HepG2 (cell line): ENCODE data around the gene ELK1. TPM values are rescaled to one million over a fixed set of nuclear protein-coding genes. Genes with fewer than 3 reads are reported as not detected.

Experiments
- ATAC-seq: fragments of 200-7000 bp; cut with Tn5 transposase; 3 replicates; pipeline ENCODE4 v1.9.1; 2020; ENCODE audit warnings: mild to moderate bottlenecking, moderate library complexity
- BruUV-seq: library from RNA; stranded (reverse); fragments of 400-500 nt; replicated peaks from 2 replicates; lab custom pipeline; 2021; lab: Mats Ljungman, UMichigan
- CTCF ChIA-PET: fragments of 300-600 bp; formaldehyde crosslinking; extraction: SDS; loops from one replicate; lab custom pipeline; 2021; ENCODE audit warnings: low total read pairs, inconsistent platforms, low intra/inter-chr PET ratio; lab: Yijun Ruan, JAX
- POLR2A ChIA-PET: fragments of 350-600 bp; sonication (Branson Sonifier 250); formaldehyde crosslinking; loops from one replicate; lab custom pipeline; 2020; ENCODE audit warnings: antibody characterized with exemption, inconsistent platforms; lab: Yijun Ruan, JAX
- DNase-seq: peaks from one replicate; pipeline ENCODE4 v3.0.0-alpha.2; 2015; ENCODE audit warnings: low spot score
- FAIRE-seq: peaks from 3 replicates; lab custom pipeline; 2011; peaks lifted over from hg19 to GRCh38; lab: Jason Lieb, UNC
- H2AFZ ChIP-seq: one replicate; pipeline ENCODE4 v1.6.1; 2011; ENCODE audit warnings: low read length, inconsistent platforms
- H3K27ac ChIP-seq: fragments of 300-600 bp; 3 replicates; pipeline ENCODE4 v1.8.0; 2011; ENCODE audit warnings: mixed run types, mild to moderate bottlenecking, mixed read lengths, low read length, inconsistent platforms; ENCODE audit not compliant: insufficient read depth; ENCODE audit errors: extremely low read length
- H3K27me3 ChIP-seq, 2 experiments: fragments of 200-600 bp in 1 of 2; 2 replicates in 1 of 2; 3 replicates in 1 of 2; pipeline versions ENCODE4 v1.6.0 to v1.8.0; 2011; ENCODE audit warnings: low read length in 2 of 2, mild to moderate bottlenecking in 2 of 2, moderate library complexity in 2 of 2, inconsistent platforms in 1 of 2; ENCODE audit not compliant: insufficient read depth in 2 of 2, control insufficient read depth in 1 of 2
- H3K36me3 ChIP-seq, 2 experiments: fragments of 200-600 bp in 1 of 2; replicated peaks in 1 of 2; 2 replicates in 1 of 2; 3 replicates in 1 of 2; pipeline versions ENCODE4 v1.5.1 to v1.8.0; 2011; ENCODE audit warnings: low read length in 2 of 2, inconsistent platforms in 1 of 2; ENCODE audit not compliant: insufficient read depth in 2 of 2, control insufficient read depth in 1 of 2
- H3K4me1 ChIP-seq: 2 replicates; pipeline ENCODE4 v1.5.1; 2012; ENCODE audit warnings: low read length, inconsistent platforms; ENCODE audit not compliant: insufficient read depth
- H3K4me2 ChIP-seq: 2 replicates; pipeline ENCODE4 v1.6.0; 2011; ENCODE audit warnings: low read depth, low read length, inconsistent platforms
- H3K4me3 ChIP-seq, 3 experiments: fragments of 200-600 bp in 1 of 3; sonication (generic), shearing (Covaris generic) in 1 of 3; replicated peaks in 1 of 3; 2 replicates each; pipeline ENCODE4 v1.5.1; 2011 to 2016; ENCODE audit warnings: low read length in 3 of 3, inconsistent platforms in 2 of 3, low read depth in 2 of 3, mild to moderate bottlenecking in 2 of 3, control low read depth in 1 of 3, mixed read lengths in 1 of 3; ENCODE audit not compliant: insufficient read depth in 1 of 3
- H3K79me2 ChIP-seq: one replicate; pipeline ENCODE4 v1.6.1; 2011; ENCODE audit warnings: low read length, inconsistent platforms; ENCODE audit not compliant: insufficient read depth
- H3K9ac ChIP-seq: 2 replicates; pipeline ENCODE4 v1.6.0; 2011; ENCODE audit warnings: mild to moderate bottlenecking, low read depth, low read length, inconsistent platforms; ENCODE audit not compliant: insufficient read depth
- H3K9me3 ChIP-seq: 2 replicates; pipeline ENCODE4 v1.5.1; 2012; ENCODE audit warnings: mild to moderate bottlenecking, low read length
- H4K20me1 ChIP-seq: 2 replicates; pipeline ENCODE4 v1.6.0; 2011; ENCODE audit warnings: inconsistent platforms, mild to moderate bottlenecking, low read length, moderate library complexity; ENCODE audit not compliant: insufficient read depth
- CREM ChIP-seq, 2 experiments: sonication (generic) in 1 of 2; formaldehyde crosslinking in 1 of 2; IDR thresholded peaks; 2 replicates each; pipeline versions ENCODE4 v1.4.0 to v1.6.1; 2016 to 2020; ENCODE audit warnings: antibody characterized with exemption in 1 of 2, mild to moderate bottlenecking in 1 of 2, missing genetic modification reagents in 1 of 2
- HOXA5 ChIP-seq: sonication (generic); formaldehyde crosslinking; IDR thresholded peaks from 2 replicates; pipeline ENCODE4 v1.4.0; 2020; ENCODE audit warnings: missing genetic modification reagents
- NFKBIZ ChIP-seq: IDR thresholded peaks from 2 replicates; pipeline ENCODE4 v1.6.1; 2018; ENCODE audit warnings: missing genetic modification reagents, missing compliant biosample characterization
- POLR2AphosphoS5 ChIP-seq: IDR thresholded peaks from 2 replicates; pipeline ENCODE4 v1.6.1; 2012; ENCODE audit warnings: low read depth, low read length
- RAD21 ChIP-seq: fragments of 450-650 bp; formaldehyde crosslinking; IDR thresholded peaks from 2 replicates; pipeline ENCODE4 v1.5.0; 2020; ENCODE audit warnings: mild to moderate bottlenecking
- ZNF34 ChIP-seq: sonication (generic); formaldehyde crosslinking; IDR thresholded peaks from 2 replicates; pipeline ENCODE4 v1.4.0; 2020; ENCODE audit warnings: mild to moderate bottlenecking, missing genetic modification reagents, borderline replicate concordance
- ZNF510 ChIP-seq: sonication (generic); formaldehyde crosslinking; IDR thresholded peaks from 2 replicates; pipeline ENCODE4 v1.4.0; 2020; ENCODE audit warnings: low read depth, mild to moderate bottlenecking, missing genetic modification reagents
- ZNF660 ChIP-seq: sonication (generic); formaldehyde crosslinking; IDR thresholded peaks from 2 replicates; pipeline ENCODE4 v1.5.1; 2020; ENCODE audit warnings: mild to moderate bottlenecking, low read depth, missing genetic modification reagents, borderline replicate concordance
- WGBS: methylation state at CpG from one replicate; pipeline ENCODE4 v1.1.6; 2017; ENCODE audit warnings: low lambda C conversion rate; 5-methylcytosine and 5-hydroxymethylcytosine counted together
- in situ Hi-C: cut with HindIII; loops from 2 replicates; pipeline ENCODE4 v1.10.0; 2017; ENCODE audit warnings: low pct_unique_long_range_greater_than_20kb; ENCODE audit not compliant: extremely low pct_ligation_motif_present
- intact Hi-C: fragments of 100-400 bp; cut with micrococcal nuclease; formaldehyde crosslinking; loops from one replicate; pipeline ENCODE4 v1.10.0; 2022; ENCODE audit not compliant: unreplicated experiment
- polyA plus RNA-seq, 8 experiments: library from polyadenylated mRNA; depleted of rRNA in 3 of 8; stranded (reverse) in 7 of 8; unstranded in 1 of 8; fragments of >200 nt; fragmentation: Illumina TruSeq in 4 of 8; extraction: Trizol in 4 of 8; gene quantifications; 2 replicates each; pipeline versions ENCODE4 v1.2.1 to v1.2.3, GENCODE V29; 2011 to 2016; ENCODE audit warnings: low read depth in 4 of 8, missing spikeins in 1 of 8, mixed read lengths in 1 of 8; ENCODE audit not compliant: insufficient read depth in 1 of 8
- total RNA-seq, 5 experiments: library from RNA; depleted of rRNA; stranded (reverse); fragments of >200 nt; fragmentation: Illumina TruSeq; extraction: Trizol; gene quantifications; 2 replicates each; pipeline ENCODE4 v1.2.3, GENCODE V29; 2016; ENCODE audit warnings: low read depth in 1 of 5
- TF ChIP-seq, protein P1 (sequence below): sonication (generic); formaldehyde crosslinking; IDR thresholded peaks from 2 replicates; pipeline ENCODE4 v1.5.1; 2020; ENCODE audit warnings: missing genetic modification reagents, mild to moderate bottlenecking, borderline replicate concordance
- TF ChIP-seq, protein P2 (sequence below): sonication (generic); formaldehyde crosslinking; conservative IDR thresholded peaks from 2 replicates; pipeline ENCODE4 v1.4.0; 2020; ENCODE audit warnings: missing genetic modification reagents
- TF ChIP-seq, protein P3 (sequence below): sonication (generic); formaldehyde crosslinking; IDR thresholded peaks from 2 replicates; pipeline ENCODE4 v1.4.0; 2020; ENCODE audit warnings: mild to moderate bottlenecking, missing genetic modification reagents
- TF ChIP-seq, protein P4 (sequence below): sonication (generic); formaldehyde crosslinking; IDR thresholded peaks from 2 replicates; pipeline ENCODE4 v1.8.0; 2022; ENCODE audit warnings: missing genetic modification reagents, mild to moderate bottlenecking, inconsistent platforms, borderline replicate concordance
- TF ChIP-seq, protein P5 (sequence below): sonication (generic); formaldehyde crosslinking; IDR thresholded peaks from 2 replicates; pipeline ENCODE4 v1.4.0; 2020; ENCODE audit warnings: missing genetic modification reagents, borderline replicate concordance

Gene ELK1
- total and polyA plus RNA-seq, 2 of the 13 experiments (the other 11 are each of a cell fraction or from before 2014, with no cell fraction given): 4.3 to 7.2 TPM

DNA sequence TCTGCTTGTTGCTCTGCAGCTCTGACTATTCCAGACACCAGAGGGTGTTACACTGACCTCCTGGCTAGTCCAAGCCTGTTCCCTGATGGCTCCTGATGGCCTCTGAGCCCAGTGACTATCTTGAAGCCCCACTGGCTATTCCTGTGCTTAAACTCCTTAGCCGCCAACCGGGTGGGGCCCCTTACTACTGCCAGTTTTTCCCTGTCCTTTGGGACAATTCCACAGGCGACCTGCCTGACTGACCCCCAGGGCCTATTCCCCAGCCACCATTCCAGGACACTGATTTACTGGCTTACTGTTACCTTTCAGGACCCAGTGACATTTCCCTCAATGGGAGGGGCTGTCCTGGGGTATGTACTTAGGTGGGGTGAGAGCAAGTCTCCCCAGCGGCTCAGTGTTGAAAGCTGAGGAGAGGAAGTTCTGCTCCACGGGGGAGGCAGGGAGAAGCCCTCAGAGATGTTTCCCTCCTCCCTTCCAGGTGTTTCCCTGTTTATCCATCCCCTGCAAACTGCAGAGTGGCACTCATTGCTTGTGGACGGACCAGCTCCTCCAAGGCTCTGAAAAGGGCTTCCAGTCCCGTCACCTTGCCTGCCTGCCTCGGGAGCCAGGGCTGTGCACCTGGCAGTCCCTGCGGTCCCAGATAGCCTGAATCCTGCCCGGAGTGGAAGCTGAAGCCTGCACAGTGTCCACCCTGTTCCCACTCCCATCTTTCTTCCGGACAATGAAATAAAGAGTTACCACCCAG is 64.1 kb downstream of the ELK1 start:
- ChIA-PET POLR2A (no interaction called here), CTCF (no interaction called here)
- intact Hi-C loops (no loop called here), in situ Hi-C loops (no loop called here)
- Histone ChIP-seq H3K79me2 (no peaks in the 10 kb centered on the region), H3K9me3 (no peaks in the 10 kb centered on the region), H3K36me3 (no peaks in the 10 kb centered on the region), H4K20me1 (no peaks in the 10 kb centered on the region), H3K4me2 (no peak overlapping the region), H3K4me3 (no peak overlapping the region), H2AFZ (no peak overlapping the region), H3K27me3 (no peaks in the 10 kb centered on the region; a peak in 1 of 5 replicates), H3K9ac (no peak overlapping the region), H3K4me1 (peaks cover 6% of the 10 kb centered on the region), H3K27ac (no peak overlapping the region)
- DNase-seq (no peak), ATAC-seq (no peak), FAIRE-seq (no peak)
- BruUV-seq: no TSS peak
- 83% methylated on average over 2 of the region's 11 CpGs for WGBS
- TF ChIP-seq, protein P1, sequence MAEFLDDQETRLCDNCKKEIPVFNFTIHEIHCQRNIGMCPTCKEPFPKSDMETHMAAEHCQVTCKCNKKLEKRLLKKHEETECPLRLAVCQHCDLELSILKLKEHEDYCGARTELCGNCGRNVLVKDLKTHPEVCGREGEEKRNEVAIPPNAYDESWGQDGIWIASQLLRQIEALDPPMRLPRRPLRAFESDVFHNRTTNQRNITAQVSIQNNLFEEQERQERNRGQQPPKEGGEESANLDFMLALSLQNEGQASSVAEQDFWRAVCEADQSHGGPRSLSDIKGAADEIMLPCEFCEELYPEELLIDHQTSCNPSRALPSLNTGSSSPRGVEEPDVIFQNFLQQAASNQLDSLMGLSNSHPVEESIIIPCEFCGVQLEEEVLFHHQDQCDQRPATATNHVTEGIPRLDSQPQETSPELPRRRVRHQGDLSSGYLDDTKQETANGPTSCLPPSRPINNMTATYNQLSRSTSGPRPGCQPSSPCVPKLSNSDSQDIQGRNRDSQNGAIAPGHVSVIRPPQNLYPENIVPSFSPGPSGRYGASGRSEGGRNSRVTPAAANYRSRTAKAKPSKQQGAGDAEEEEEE: no peak
- TF ChIP-seq ZNF660: no peak
- no peak for TF ChIP-seq CREM (IDR thresholded peaks at IDR 0.05)
- no peak for TF ChIP-seq CREM (CRISPR knock-in tag; IDR thresholded peaks at IDR 0.05)
- TF ChIP-seq, protein P2, sequence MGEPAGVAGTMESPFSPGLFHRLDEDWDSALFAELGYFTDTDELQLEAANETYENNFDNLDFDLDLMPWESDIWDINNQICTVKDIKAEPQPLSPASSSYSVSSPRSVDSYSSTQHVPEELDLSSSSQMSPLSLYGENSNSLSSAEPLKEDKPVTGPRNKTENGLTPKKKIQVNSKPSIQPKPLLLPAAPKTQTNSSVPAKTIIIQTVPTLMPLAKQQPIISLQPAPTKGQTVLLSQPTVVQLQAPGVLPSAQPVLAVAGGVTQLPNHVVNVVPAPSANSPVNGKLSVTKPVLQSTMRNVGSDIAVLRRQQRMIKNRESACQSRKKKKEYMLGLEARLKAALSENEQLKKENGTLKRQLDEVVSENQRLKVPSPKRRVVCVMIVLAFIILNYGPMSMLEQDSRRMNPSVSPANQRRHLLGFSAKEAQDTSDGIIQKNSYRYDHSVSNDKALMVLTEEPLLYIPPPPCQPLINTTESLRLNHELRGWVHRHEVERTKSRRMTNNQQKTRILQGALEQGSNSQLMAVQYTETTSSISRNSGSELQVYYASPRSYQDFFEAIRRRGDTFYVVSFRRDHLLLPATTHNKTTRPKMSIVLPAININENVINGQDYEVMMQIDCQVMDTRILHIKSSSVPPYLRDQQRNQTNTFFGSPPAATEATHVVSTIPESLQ (CRISPR knock-in tag): no peak
- TF ChIP-seq, protein P3, sequence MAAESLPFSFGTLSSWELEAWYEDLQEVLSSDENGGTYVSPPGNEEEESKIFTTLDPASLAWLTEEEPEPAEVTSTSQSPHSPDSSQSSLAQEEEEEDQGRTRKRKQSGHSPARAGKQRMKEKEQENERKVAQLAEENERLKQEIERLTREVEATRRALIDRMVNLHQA (CRISPR knock-in tag): no peak
- no peak for TF ChIP-seq RAD21 (CRISPR knock-in tag)
- TF ChIP-seq NFKBIZ: no peak
- no peak for TF ChIP-seq ZNF34
- TF ChIP-seq HOXA5 (CRISPR knock-in tag): no peak
- TF ChIP-seq, protein P4, sequence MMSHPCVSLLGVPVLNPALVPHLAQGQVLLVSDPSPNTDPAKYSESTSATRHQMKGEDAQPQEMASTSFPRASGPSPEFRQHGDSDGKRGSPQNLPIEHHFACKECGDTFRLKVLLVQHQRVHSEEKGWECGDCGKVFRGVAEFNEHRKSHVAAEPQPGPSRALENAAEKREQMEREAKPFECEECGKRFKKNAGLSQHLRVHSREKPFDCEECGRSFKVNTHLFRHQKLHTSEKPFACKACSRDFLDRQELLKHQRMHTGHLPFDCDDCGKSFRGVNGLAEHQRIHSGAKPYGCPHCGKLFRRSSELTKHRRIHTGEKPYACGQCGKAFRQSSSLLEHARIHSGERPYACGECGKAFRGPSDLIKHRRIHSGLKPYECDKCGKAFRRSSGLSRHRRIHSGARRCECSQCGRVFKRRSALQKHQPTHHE: no peak
- no peak for TF ChIP-seq POLR2AphosphoS5
- TF ChIP-seq, protein P5, sequence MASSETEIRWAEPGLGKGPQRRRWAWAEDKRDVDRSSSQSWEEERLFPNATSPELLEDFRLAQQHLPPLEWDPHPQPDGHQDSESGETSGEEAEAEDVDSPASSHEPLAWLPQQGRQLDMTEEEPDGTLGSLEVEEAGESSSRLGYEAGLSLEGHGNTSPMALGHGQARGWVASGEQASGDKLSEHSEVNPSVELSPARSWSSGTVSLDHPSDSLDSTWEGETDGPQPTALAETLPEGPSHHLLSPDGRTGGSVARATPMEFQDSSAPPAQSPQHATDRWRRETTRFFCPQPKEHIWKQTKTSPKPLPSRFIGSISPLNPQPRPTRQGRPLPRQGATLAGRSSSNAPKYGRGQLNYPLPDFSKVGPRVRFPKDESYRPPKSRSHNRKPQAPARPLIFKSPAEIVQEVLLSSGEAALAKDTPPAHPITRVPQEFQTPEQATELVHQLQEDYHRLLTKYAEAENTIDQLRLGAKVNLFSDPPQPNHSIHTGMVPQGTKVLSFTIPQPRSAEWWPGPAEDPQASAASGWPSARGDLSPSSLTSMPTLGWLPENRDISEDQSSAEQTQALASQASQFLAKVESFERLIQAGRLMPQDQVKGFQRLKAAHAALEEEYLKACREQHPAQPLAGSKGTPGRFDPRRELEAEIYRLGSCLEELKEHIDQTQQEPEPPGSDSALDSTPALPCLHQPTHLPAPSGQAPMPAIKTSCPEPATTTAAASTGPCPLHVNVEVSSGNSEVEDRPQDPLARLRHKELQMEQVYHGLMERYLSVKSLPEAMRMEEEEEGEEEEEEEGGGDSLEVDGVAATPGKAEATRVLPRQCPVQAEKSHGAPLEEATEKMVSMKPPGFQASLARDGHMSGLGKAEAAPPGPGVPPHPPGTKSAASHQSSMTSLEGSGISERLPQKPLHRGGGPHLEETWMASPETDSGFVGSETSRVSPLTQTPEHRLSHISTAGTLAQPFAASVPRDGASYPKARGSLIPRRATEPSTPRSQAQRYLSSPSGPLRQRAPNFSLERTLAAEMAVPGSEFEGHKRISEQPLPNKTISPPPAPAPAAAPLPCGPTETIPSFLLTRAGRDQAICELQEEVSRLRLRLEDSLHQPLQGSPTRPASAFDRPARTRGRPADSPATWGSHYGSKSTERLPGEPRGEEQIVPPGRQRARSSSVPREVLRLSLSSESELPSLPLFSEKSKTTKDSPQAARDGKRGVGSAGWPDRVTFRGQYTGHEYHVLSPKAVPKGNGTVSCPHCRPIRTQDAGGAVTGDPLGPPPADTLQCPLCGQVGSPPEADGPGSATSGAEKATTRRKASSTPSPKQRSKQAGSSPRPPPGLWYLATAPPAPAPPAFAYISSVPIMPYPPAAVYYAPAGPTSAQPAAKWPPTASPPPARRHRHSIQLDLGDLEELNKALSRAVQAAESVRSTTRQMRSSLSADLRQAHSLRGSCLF: no peak
- no peak for TF ChIP-seq ZNF510 (CRISPR knock-in tag)
